HEK293 (cell line): ENCODE data around the gene ACOT12.

ENCODE experiments used
- CTCF ChIA-PET: fragments of 350-600 bp; formaldehyde crosslinking; extraction: SDS; loops from one replicate; lab custom pipeline; 2021; ENCODE audit warnings: antibody characterized with exemption; lab: Yijun Ruan, JAX
- POLR2A ChIA-PET: fragments of 300-600 bp; formaldehyde crosslinking; extraction: SDS; loops from one replicate; lab custom pipeline; 2020; ENCODE audit warnings: antibody characterized with exemption, inconsistent platforms; lab: Yijun Ruan, JAX
- H3K27ac ChIP-seq: fragments of 200-500 bp; sonication (Bioruptor generic); 2 replicates; pipeline ENCODE4 v1.5.1; 2014; ENCODE audit warnings: low read depth, low read length, control low read depth, inconsistent platforms; ENCODE audit errors: extremely low read depth
- H3K36me3 ChIP-seq, 2 experiments: fragments of 200-500 bp in 1 of 2; sonication (Bioruptor generic) in 1 of 2; 1 replicate in 1 of 2; 2 replicates in 1 of 2; pipeline ENCODE4 v1.5.1; 2014 to 2017; ENCODE audit warnings: inconsistent platforms in 2 of 2, low read length in 2 of 2; ENCODE audit not compliant: control insufficient read depth in 2 of 2, insufficient read depth in 1 of 2
- H3K4me1 ChIP-seq: fragments of 200-500 bp; sonication (Bioruptor generic); 2 replicates; pipeline ENCODE4 v1.5.1; 2014; ENCODE audit warnings: mild to moderate bottlenecking, low read length, inconsistent platforms; ENCODE audit not compliant: control insufficient read depth, insufficient read depth
- H3K4me3 ChIP-seq: 2 replicates; pipeline ENCODE4 v1.5.1; 2011; ENCODE audit warnings: low read depth, mild to moderate bottlenecking, control low read depth, low read length, moderate library complexity
- H3K9me3 ChIP-seq: fragments of 200-500 bp; sonication (Bioruptor generic); 2 replicates; pipeline ENCODE4 v1.5.1; 2014; ENCODE audit warnings: low read depth, low read length, inconsistent platforms; ENCODE audit not compliant: control insufficient read depth, insufficient read depth
- BCL11A ChIP-seq: fragments of 450-650 bp; formaldehyde crosslinking; IDR thresholded peaks from 2 replicates; pipeline ENCODE4 v1.5.1; 2016; ENCODE audit warnings: low read depth, missing biosample characterization, missing genetic modification characterization
- EGR2 ChIP-seq: fragments of 450-650 bp; formaldehyde crosslinking; IDR thresholded peaks from 2 replicates; pipeline ENCODE4 v1.5.1; 2016; ENCODE audit warnings: low read depth, missing biosample characterization, missing genetic modification characterization
- REST ChIP-seq: fragments of 450-650 bp; formaldehyde crosslinking; IDR thresholded peaks from 2 replicates; pipeline ENCODE4 v1.5.1; 2016; ENCODE audit warnings: missing biosample characterization, missing genetic modification characterization
- SETDB1 ChIP-seq: IDR thresholded peaks from one replicate; pipeline ENCODE4 v1.6.1; 2017; ENCODE audit warnings: mild to moderate bottlenecking, low read length, moderate library complexity, mixed read lengths; ENCODE audit not compliant: insufficient read length
- ZBTB11 ChIP-seq: fragments of 450-650 bp; formaldehyde crosslinking; conservative IDR thresholded peaks from 2 replicates; pipeline ENCODE4 v1.5.1; 2016; ENCODE audit warnings: low read depth, missing biosample characterization, missing genetic modification characterization
- ZFP69B ChIP-seq: fragments of 450-650 bp; formaldehyde crosslinking; IDR thresholded peaks from 2 replicates; pipeline ENCODE4 v1.5.1; 2016; ENCODE audit warnings: missing biosample characterization, missing genetic modification characterization
- ZNF112 ChIP-seq: fragments of 450-650 bp; formaldehyde crosslinking; IDR thresholded peaks from 2 replicates; pipeline ENCODE4 v1.5.0; 2017; ENCODE audit warnings: missing biosample characterization, missing genetic modification characterization
- ZNF140 ChIP-seq: fragments of 450-650 bp; formaldehyde crosslinking; IDR thresholded peaks from 2 replicates; pipeline ENCODE4 v1.5.1; 2016; ENCODE audit warnings: missing biosample characterization, missing genetic modification characterization
- ZNF174 ChIP-seq: fragments of 450-650 bp; formaldehyde crosslinking; IDR thresholded peaks from 2 replicates; pipeline ENCODE4 v1.5.0; 2017; ENCODE audit warnings: missing biosample characterization, mild to moderate bottlenecking, missing genetic modification characterization
- ZNF175 ChIP-seq: fragments of 450-650 bp; formaldehyde crosslinking; IDR thresholded peaks from 2 replicates; pipeline ENCODE4 v1.5.1; 2016; ENCODE audit warnings: missing biosample characterization, missing genetic modification characterization
- ZNF202 ChIP-seq: fragments of 450-650 bp; formaldehyde crosslinking; IDR thresholded peaks from 2 replicates; pipeline ENCODE4 v1.5.1; 2016; ENCODE audit warnings: missing biosample characterization, missing genetic modification characterization, borderline replicate concordance
- ZNF354C ChIP-seq: fragments of 450-650 bp; formaldehyde crosslinking; IDR thresholded peaks from 2 replicates; pipeline ENCODE4 v1.5.1; 2016; ENCODE audit warnings: missing biosample characterization, missing genetic modification characterization, low read depth, borderline replicate concordance
- ZNF398 ChIP-seq: fragments of 450-650 bp; formaldehyde crosslinking; IDR thresholded peaks from 2 replicates; pipeline ENCODE4 v1.5.1; 2017; ENCODE audit warnings: missing biosample characterization, missing genetic modification characterization
- ZNF514 ChIP-seq: fragments of 450-650 bp; formaldehyde crosslinking; IDR thresholded peaks from 2 replicates; pipeline ENCODE4 v1.5.1; 2016; ENCODE audit warnings: missing biosample characterization, missing genetic modification characterization
- ZNF560 ChIP-seq: fragments of 450-650 bp; formaldehyde crosslinking; IDR thresholded peaks from 2 replicates; pipeline ENCODE4 v1.5.1; 2017; ENCODE audit warnings: missing biosample characterization, missing genetic modification characterization, borderline replicate concordance
- ZNF629 ChIP-seq: fragments of 450-650 bp; formaldehyde crosslinking; IDR thresholded peaks from 2 replicates; pipeline ENCODE4 v1.5.1; 2017; ENCODE audit warnings: missing biosample characterization, missing genetic modification characterization
- ZNF639 ChIP-seq: fragments of 450-650 bp; formaldehyde crosslinking; IDR thresholded peaks from 2 replicates; pipeline ENCODE4 v1.5.1; 2016; ENCODE audit warnings: missing biosample characterization, missing genetic modification characterization
- ZNF670 ChIP-seq: fragments of 450-650 bp; formaldehyde crosslinking; IDR thresholded peaks from 2 replicates; pipeline ENCODE4 v1.5.1; 2016; ENCODE audit warnings: missing biosample characterization, missing genetic modification characterization, low read depth
- ZNF791 ChIP-seq: fragments of 450-650 bp; formaldehyde crosslinking; IDR thresholded peaks from 2 replicates; pipeline ENCODE4 v1.5.1; 2016; ENCODE audit warnings: missing biosample characterization, missing genetic modification characterization
- ZSCAN4 ChIP-seq: fragments of 450-650 bp; formaldehyde crosslinking; IDR thresholded peaks from 2 replicates; pipeline ENCODE4 v1.5.1; 2017; ENCODE audit warnings: missing biosample characterization, missing genetic modification characterization

The ACOT12 gene

GRCh38 chr5:81354093-81354492, 39.8 kb downstream of the ACOT12 start:
- CTCF ChIA-PET: no interaction called here
- Histone ChIP-seq H3K9me3 (no peaks in the 10 kb centered on the region), H3K36me3 (no peaks in the 10 kb centered on the region), H3K4me1 (no peaks in the 10 kb centered on the region), H3K4me3 (no peak overlapping the region), H3K27ac (no peak overlapping the region)
- no peak for TF ChIP-seq ZNF670 (tag by site-specific recombination)
- TF ChIP-seq ZNF112 (tag by site-specific recombination): no peak
- no peak for TF ChIP-seq ZNF514
- POLR2A ChIA-PET: no interaction called here

- POLR2A ChIA-PET: no interaction called here
- TF ChIP-seq ZFP69B: no peak
- TF ChIP-seq ZNF140: 0 out of 2 replicates have a peak, but pooled peaks have one; percentile 35
- TF ChIP-seq BCL11A (tag by site-specific recombination): no peak
- TF ChIP-seq, all 188 proteins: peak for 1
- CTCF ChIA-PET: no interaction called here
These were observed 40.7 kb downstream of the ACOT12 start for GRCh38 chr5:81353189-81353588.

GRCh38 chr5:81350507-81350906, 43.4 kb downstream of the ACOT12 start:
- no peak overlapping the region for H3K27ac ChIP-seq
- ChIA-PET POLR2A (no interaction called here), CTCF (interaction anchor here (0.6 kb wide), 1 partner anchor 879 kb away, joined by 3 read pairs; no protein-coding TSS in a partner anchor)
- H3K9me3 ChIP-seq: no peaks in the 10 kb centered on the region
- TF ChIP-seq ZNF791 (tag by site-specific recombination): no peak
- TF ChIP-seq ZBTB11 (tag by site-specific recombination): no peak
- TF ChIP-seq ZNF174: no peak
- TF ChIP-seq ZNF629 (tag by site-specific recombination): no peak
- no peak for TF ChIP-seq ZNF639
- no peak for TF ChIP-seq ZNF398
- TF ChIP-seq ZNF354C (tag by site-specific recombination): no peak
- no peak for TF ChIP-seq EGR2 (tag by site-specific recombination)
- no peak for TF ChIP-seq ZNF560
- TF ChIP-seq ZSCAN4 (tag by site-specific recombination): no peak
- no peak for TF ChIP-seq ZNF202 (tag by site-specific recombination)
- TF ChIP-seq ZNF175 (tag by site-specific recombination): no peak
- TF ChIP-seq REST (tag by site-specific recombination): no peak
- TF ChIP-seq SETDB1: no peak
- no peaks in the 10 kb centered on the region for H3K4me1 ChIP-seq
- no peak overlapping the region for H3K4me3 ChIP-seq
- no peaks in the 10 kb centered on the region for H3K36me3 ChIP-seq

More at GRCh38 chr5:81353189-81353588, 40.7 kb downstream of the ACOT12 start:
- Histone ChIP-seq H3K4me3 (no peak overlapping the region), H3K27ac (no peak overlapping the region), H3K9me3 (no peaks in the 10 kb centered on the region), H3K4me1 (no peaks in the 10 kb centered on the region), H3K36me3 (no peaks in the 10 kb centered on the region)
